Thyroid gland (tissue), 4 donors: ENCODE results near the gene CTSS. TPM values are rescaled to one million over a fixed set of nuclear protein-coding genes. Genes with fewer than 3 reads are reported as not detected.

ENCODE experiments used
- DNase-seq, 2 donors: peaks; one replicate each; pipeline ENCODE4 v3.0.0-alpha.2; 2019
- H3K27ac ChIP-seq, 3 donors: fragments of 200-600 bp; sonication (generic); 1 replicate in 2 of 3; 2 replicates in 1 of 3; pipeline ENCODE4 v1.5.1; 2016 to 2019; ENCODE audit warnings: mild to moderate bottlenecking in 1 of 3, moderate library complexity in 1 of 3
- H3K27me3 ChIP-seq: fragments of 200-600 bp; sonication (generic); one replicate; pipeline ENCODE4 v1.5.1; 2019
- H3K36me3 ChIP-seq, 2 donors: fragments of 200-600 bp; sonication (generic); one replicate each; pipeline ENCODE4 v1.5.1; 2016 to 2019
- H3K4me1 ChIP-seq, 2 donors: fragments of 200-600 bp; sonication (generic); one replicate each; pipeline ENCODE4 v1.5.1; 2017 to 2019
- H3K4me3 ChIP-seq, 3 donors: fragments of 200-600 bp; sonication (generic); replicated peaks in 1 of 3; 1 replicate in 2 of 3; 2 replicates in 1 of 3; pipeline ENCODE4 v1.5.1; 2016; ENCODE audit warnings: mild to moderate bottlenecking in 1 of 3
- H3K9me3 ChIP-seq: fragments of 200-600 bp; sonication (generic); one replicate; pipeline ENCODE4 v1.5.1; 2017
- POLR2A ChIP-seq, 2 donors: fragments of 450-650 bp; IDR thresholded peaks; one replicate each; pipeline ENCODE4 v1.6.1; 2017; ENCODE audit warnings: antibody characterized with exemption in 2 of 2, mild to moderate bottlenecking in 2 of 2, moderate library complexity in 1 of 2
- WGBS, 2 donors: methylation state at CpG; one replicate each; pipeline ENCODE4 v1.1.5; 2017; 5-methylcytosine and 5-hydroxymethylcytosine counted together
- intact Hi-C: fragments of 100-400 bp; cut with DNase I; formaldehyde crosslinking; loops from one replicate; pipeline ENCODE4 v1.15.1; 2023
- total RNA-seq, 4 donors: library from RNA; depleted of rRNA; stranded (reverse); fragments of >200 nt; gene quantifications; one replicate each; pipeline ENCODE4 v1.2.3, GENCODE V29; 2016
- TF ChIP-seq, protein P1 (sequence below), 6 experiments: fragments of 200-600 bp in 3 of 6; fragments of 450-650 bp in 3 of 6; sonication (generic) in 3 of 6; IDR thresholded peaks; one replicate each; pipeline ENCODE4 v1.5.1; 2016 to 2019; ENCODE audit warnings: antibody characterized with exemption in 6 of 6, mild to moderate bottlenecking in 2 of 6, inconsistent platforms in 1 of 6, moderate library complexity in 1 of 6

CTSS gene
- 10 to 100 TPM; 26.2 to 49.3 (median 33.1) TPM for total RNA-seq

DNA sequence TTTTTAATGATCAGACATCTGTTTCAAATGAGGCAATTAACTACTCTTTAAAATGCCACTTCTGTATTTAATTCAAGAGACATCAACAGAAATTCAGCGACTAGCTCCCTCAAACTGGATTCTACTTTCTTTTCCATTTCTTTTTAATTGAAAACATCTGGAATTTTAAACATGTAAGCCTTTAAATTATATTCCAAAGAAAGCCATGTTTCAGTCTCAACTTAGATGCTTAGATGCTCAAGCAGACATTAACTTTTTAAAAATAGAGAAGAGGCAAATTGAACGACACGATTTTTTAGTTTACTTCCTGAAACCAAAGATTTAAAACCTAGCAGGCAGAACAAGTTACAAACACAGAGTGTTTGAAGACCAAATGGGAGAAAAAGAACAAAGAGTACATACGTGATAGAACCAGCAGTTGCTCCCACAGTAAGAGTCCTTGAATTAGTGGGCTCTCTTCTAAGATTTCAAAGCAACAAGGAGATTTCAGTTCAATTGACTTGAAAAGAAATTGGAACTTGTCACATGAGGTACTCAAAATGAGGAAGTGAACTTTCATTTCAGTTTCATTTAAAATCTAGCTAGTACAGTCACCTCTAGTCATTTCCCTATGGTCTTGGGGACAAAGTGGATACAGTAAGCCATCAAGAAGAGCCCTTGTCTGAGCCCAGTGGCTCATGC, at the start of gene CTSS:
Gene CTSS, minus strand, starts transcription at position 483 of the 681 bp plus-strand sequence. CDS start 1,015 bp downstream, outside the sequence.
- no peak for DNase-seq
- no peak for TF ChIP-seq POLR2A (IDR thresholded peaks at IDR 0.05)
- TF ChIP-seq, protein P1, sequence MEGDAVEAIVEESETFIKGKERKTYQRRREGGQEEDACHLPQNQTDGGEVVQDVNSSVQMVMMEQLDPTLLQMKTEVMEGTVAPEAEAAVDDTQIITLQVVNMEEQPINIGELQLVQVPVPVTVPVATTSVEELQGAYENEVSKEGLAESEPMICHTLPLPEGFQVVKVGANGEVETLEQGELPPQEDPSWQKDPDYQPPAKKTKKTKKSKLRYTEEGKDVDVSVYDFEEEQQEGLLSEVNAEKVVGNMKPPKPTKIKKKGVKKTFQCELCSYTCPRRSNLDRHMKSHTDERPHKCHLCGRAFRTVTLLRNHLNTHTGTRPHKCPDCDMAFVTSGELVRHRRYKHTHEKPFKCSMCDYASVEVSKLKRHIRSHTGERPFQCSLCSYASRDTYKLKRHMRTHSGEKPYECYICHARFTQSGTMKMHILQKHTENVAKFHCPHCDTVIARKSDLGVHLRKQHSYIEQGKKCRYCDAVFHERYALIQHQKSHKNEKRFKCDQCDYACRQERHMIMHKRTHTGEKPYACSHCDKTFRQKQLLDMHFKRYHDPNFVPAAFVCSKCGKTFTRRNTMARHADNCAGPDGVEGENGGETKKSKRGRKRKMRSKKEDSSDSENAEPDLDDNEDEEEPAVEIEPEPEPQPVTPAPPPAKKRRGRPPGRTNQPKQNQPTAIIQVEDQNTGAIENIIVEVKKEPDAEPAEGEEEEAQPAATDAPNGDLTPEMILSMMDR (IDR thresholded peaks at IDR 0.05): no peak
- Histone ChIP-seq H3K27ac (peak within 1 kb of the TSS in 2 of 3 donors; percentile 18 to 49), H3K4me3 (peak within 1 kb of the TSS in 1 of 3 donors; percentile 0), H3K9me3 (no peaks in the 10 kb centered on the region), H3K27me3 (no peaks in the 10 kb centered on the region), H3K4me1 (peaks cover 0 to 11% of the 10 kb centered on the region in 2 donors), H3K36me3 (no peaks in the 10 kb centered on the region)
- 25 to 30% methylated on average over 4 of the region's 4 CpGs for WGBS, 2 donors
- intact Hi-C loops: no loop called here

DNA sequence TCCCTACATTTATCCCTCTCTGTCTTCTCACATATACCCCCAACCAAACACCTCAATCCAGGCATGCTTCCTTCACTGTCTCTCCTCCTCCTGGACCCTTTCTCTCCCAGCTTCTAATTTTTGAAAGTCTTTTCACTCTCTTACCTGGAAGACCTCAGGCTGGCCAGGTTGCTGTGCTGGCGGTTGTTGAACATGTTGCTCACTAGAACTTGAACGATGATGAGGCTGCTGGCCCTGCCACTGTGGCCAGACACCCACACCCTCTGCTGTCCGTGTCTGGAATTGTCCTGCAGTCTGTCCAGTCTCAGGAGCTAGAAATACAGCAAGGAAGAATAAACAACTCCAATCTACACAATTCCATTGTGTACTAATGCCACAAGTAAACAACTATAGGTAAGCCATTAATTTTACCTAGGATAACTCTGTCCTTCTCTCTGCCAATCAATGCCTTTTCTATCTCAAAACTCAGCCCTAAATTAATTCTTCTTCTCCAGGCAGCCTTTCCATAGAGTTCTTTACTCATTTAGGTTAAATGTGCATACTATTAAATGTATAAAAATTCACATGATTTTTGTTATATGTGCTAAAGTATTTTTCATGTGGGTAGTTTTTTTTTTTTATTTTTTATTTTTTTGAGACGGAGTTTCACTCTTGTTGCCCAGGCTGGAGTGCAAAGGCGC, 47.6 kb upstream of the CTSS start:
- no peaks in the 10 kb centered on the region for H3K4me1 ChIP-seq
- TF ChIP-seq, protein P1 (IDR thresholded peaks at IDR 0.05): peak in 4 of 6 experiments; percentile 39 to 48 (median 42)
- TF ChIP-seq POLR2A (IDR thresholded peaks at IDR 0.05): no peak
- H3K27ac ChIP-seq: no peak overlapping the region
- peak; percentile 52 for DNase-seq
- no peaks in the 10 kb centered on the region for H3K27me3 ChIP-seq
- H3K9me3 ChIP-seq: no peaks in the 10 kb centered on the region
- 63 to 64% methylated on average over 5 of the region's 5 CpGs for WGBS, 2 donors
- intact Hi-C loops: no loop called here
- H3K36me3 ChIP-seq: peaks cover 52 to 71% of the 10 kb centered on the region in 2 donors
- H3K4me3 ChIP-seq: no peak overlapping the region

DNA sequence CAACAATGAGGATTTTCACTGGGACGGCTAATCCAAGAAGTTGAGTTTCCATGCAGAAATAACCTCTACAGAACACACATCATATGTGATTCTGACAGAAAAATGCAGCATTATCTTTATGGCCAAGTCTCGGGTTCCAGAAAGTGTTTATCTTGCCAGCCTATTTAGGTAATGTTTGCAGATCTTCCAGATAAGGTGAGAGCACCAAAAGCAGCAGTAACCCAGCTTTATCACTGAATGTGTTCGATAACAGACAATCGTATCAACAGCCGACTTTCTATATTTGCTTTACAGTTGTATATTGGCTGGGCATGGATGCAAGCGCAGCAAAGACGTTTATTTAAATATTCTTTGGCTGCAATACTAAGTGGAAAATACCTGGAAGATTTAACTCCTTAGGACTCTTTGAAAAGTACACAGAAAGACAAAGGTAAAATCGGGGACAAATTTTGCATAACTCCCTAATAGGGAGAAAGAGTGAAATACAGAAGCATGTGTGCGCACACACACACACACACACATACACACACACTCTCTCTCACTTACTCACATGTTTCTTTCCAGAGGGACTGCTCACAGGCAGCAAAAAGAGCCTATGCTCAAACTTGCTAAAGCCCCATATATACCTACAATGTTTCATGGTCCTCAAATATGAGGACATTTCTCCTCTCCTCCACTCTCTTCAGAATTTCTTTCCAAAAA, 45.5 kb upstream of the CTSS start:
- WGBS, 2 donors: 76 to 78% methylated on average over 9 of the region's 9 CpGs
- Histone ChIP-seq H3K4me3 (no peak overlapping the region), H3K4me1 (no peaks in the 10 kb centered on the region), H3K9me3 (no peaks in the 10 kb centered on the region), H3K27me3 (no peaks in the 10 kb centered on the region), H3K27ac (no peak overlapping the region), H3K36me3 (peaks cover 35 to 52% of the 10 kb centered on the region in 2 donors)
- DNase-seq: no peak
- no peak for TF ChIP-seq POLR2A (IDR thresholded peaks at IDR 0.05)
- TF ChIP-seq, protein P1 (IDR thresholded peaks at IDR 0.05): no peak
- intact Hi-C loops: no loop called here

DNA sequence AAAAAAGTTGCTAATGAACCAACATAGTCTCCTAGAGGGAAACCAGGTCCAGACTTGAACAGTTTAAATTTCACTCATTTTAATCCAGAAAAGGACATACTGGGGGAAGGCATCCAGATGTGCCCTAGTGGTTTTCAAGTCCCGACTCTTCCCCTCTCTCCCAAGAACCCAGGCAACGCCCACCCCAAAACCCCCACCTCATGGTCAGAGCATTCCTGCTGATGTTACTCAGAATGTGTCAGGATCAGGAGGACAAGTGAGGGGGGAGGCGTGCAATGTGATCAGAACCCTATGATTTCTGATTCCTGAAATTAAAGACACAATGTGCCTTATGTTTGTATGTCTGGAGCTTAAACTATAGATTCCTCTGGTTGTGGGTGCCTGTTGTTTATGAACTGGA, 44.1 kb upstream of the CTSS start:
- Histone ChIP-seq H3K27me3 (no peaks in the 10 kb centered on the region), H3K27ac (no peak overlapping the region), H3K36me3 (peaks cover 32 to 38% of the 10 kb centered on the region in 2 donors), H3K4me1 (no peaks in the 10 kb centered on the region), H3K9me3 (no peaks in the 10 kb centered on the region), H3K4me3 (no peak overlapping the region)
- TF ChIP-seq POLR2A (IDR thresholded peaks at IDR 0.05): no peak
- TF ChIP-seq, protein P1 (IDR thresholded peaks at IDR 0.05): no peak
- no peak for DNase-seq
- intact Hi-C loops: no loop called here
- 72 to 80% methylated on average over 3 of the region's 3 CpGs for WGBS, 2 donors
